Brain pericyte (primary cell): ENCODE results near the gene RNASE2.
"Not testable (repeated sequence)": the region's sequence is repeated elsewhere in the genome, so short reads cannot be mapped to it uniquely, and the experiment has no call there.

Source experiments
- DNase-seq: peaks from one replicate; pipeline ENCODE4 v3.0.0-alpha.2; 2012; ENCODE audit warnings: low read depth, low spot score

The RNASE2 gene

DNA sequence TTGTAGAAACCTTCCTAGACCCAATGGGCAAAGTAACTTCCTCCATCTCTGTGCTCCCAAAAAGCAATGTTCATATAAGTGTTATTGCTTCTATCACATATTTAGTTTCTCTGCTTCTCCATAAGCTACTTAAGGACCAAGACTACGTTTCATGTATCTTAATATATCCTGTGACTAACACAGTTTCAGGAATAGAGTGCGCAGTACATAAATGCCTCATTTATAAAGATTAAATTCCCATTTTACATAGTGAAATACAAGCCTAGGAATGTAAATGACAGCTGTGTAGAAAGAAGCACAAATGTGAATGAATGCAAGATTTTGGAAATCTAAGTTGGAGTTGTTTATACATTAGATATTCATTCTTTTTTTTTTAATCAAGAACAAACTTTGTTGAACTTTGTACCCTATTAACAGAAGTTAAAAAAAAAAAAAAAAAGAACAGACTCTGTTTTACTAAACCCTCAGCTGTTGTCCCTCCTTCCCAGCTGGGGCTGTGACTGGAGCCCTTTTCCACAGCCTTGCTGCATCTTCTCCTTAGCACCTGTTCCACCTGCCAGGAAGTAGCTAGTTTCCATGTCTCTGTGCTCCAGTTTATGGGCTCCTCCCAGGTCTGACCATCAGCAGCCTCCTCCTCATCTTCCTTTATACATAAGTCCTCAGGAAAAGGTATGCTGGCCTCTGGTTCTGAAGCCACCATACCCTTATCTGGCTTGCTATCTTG lies 27.5 kb downstream of the RNASE2 start:
- DNase-seq, result no peak

DNA sequence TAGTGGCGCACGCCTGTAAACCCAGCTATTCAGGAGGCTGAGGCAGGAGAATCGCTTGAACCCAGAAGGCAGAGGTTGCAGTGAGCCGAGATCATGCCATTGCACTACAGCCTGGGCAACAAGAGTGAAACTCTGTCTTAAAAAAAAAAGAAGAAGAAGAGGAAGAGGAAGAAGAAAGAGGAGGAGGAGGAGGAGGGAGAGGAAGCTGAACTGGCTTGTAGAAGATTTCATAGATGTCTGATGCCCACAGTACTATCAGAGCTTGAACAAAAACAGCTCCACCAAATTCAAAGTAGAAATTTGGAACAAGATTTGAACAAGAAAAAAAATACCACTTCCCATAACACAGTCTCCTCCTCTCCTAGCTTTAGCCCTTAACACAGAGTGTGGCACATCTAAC lies 30.4 kb downstream of the RNASE2 start:
- not testable (repeated sequence) for DNase-seq

DNA sequence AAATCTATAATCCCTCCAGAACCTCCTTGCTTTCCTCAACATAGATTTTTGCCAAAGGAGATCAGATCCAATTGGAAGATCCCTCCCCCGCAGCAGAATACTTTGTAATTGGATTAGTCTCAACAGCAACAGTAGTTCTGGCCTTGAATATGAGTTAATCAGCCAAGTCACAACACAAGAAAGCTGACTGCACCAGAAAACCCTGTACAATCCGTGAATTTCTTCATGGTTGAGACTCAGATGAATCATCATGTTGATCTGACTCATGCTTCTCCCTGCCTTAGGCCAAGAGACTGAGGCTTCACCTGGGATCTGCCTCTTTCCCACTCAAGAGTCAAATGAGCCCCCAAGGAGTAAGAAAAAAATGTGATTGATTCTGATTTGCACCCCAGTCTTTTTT lies 31.5 kb downstream of the RNASE2 start:
- DNase-seq, result peak; percentile 46

DNA sequence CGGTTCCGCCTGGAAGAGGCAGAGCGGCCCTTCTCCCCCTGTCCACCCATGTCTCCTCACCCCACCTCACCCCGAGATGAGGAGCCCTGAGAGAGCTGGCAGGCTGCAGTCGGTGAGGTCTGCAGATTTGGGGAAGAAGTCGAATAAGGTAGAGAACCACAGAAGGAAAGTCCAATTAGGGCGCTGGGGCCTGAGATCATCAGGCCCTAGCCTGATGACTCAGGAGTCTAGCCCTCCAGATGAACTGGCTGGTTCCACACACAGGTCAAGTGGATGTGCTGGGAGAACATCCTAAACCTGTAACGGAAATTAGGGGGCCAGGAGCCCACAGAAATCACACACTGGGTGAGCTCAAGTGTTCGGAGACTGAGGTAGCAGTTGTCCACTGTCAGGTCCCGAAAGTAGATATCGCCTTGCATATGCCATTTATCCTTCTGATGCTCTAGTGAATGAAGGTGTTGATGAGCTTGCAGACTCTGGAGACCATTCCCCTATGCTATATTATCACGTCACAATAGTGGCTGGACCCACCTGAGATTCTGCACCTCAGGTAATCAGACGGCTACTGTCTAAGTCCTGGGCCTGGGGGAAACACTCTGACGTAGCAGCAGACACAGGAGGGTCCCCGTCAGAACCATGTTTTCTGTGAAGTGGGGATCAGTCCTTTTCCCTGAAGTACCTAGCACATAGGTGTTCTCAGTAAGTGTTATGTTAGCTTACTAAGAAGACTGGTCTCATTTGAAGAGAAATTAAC lies 33.6 kb downstream of the RNASE2 start:
- no peak for DNase-seq

DNA sequence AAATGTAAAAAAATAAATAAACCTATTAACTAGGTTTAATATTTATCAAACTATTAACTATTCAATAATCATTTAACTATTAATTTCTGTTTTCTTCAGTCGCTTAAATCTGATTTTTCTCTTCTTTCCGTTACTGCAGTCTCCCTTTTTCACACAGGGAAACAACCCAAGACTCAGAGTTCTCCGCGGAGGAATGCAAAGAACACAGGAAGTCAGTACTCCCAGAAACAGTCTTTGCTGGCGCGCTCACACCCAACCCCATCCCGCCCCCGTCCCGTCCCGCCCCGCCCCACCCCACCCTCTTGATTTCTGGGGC lies 34.1 kb downstream of the RNASE2 start:
- no peak for DNase-seq

DNA sequence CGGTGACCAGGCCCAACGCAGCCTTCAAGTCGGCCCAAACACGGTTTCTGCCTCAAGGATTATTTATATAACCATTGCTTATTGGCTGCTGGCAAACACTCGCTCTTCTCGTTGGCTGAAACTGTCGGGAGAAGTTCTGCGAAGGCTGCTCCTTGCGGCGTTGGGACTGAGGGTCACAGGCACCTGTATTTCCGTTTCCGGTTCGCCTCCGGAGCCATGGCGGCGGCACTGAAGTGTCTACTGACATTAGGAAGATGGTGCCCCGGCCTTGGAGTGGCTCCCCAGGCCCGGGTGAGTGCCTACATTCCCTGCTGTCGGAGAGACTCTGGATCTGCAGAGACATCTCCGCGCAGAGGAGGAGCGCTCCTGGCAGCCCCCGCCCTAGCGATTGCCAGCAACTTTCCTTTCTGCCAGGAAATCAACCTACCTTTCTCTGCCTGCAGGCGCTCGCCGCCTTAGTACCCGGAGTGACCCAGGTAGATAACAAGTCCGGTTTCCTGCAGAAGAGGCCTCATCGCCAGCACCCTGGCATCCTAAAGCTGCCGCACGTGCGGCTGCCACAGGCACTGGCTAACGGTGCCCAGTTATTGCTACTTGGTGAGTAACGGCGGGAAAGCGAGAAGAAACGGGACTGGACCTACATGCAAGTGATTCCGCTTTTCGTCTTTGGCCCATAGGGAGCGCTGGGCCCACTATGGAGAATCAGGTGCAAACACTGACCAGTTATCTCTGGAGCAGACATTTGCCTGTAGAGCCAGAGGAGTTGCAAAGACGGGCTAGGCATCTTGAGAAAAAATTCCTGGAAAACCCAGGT lies 34.7 kb downstream of the RNASE2 start, which contains the start of gene METTL17:
Gene METTL17 (plus strand): TSS at position 194 of the 814 bp plus-strand sequence. CDS start 23 bp downstream, at position 217.
- DNase-seq, result peak; percentile 88

DNA sequence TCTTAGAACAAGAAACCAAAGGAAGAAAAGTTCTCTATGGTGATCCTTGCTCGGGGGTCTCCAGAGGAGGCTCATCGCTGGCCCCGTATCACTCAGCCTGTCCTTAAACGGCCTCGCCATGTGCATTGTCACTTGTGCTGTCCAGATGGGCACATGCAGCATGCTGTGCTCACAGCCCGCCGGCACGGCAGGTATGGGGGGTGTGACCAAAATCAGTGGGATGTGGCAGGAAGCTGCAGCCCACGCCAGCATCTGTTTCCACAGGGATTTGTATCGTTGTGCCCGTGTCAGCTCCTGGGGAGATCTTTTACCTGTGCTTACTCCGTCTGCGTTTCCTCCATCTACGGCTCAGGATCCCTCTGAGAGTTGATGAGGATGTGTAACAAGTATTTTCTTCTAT lies 41.2 kb downstream of the RNASE2 start:
- DNase-seq, result no peak

DNA sequence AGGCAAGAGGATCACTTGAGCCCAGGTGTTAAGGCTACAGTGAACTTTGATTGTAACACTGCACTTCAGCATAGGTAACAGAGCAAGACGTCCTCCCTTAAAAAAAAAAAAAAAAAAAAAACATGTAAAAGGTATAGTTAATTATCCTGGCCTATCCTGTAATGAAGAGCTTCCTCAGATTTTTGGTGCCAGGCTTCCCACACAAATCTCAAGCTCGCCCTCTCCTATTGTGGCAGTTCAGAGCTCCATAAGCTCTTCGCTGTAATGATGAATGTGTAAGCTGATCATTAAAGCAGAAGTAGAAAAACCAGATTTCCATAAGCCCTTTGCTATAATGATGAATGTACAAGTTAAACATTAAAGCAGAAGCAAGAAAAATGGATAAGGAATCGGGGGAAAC lies 41.8 kb downstream of the RNASE2 start:
- DNase-seq, result no peak

DNA sequence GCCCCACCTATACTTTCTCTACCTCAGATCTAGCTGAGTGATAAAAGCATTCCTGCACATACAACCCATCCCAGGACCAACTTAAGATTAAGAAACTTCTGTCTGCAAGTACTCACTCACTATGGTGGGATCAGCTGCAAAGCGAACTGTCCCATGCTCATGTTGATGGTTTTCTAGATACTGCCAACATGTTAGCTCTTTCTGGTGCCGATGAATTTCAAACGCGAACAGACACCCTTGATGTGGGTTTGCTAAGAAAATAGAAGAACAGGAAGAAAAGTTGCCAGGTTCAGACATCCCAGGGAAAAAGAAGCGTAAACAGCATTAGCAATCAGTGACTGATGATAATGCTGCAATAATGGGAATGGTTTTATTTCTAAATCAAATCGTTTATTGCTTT lies 42.3 kb downstream of the RNASE2 start:
- no peak for DNase-seq

DNA sequence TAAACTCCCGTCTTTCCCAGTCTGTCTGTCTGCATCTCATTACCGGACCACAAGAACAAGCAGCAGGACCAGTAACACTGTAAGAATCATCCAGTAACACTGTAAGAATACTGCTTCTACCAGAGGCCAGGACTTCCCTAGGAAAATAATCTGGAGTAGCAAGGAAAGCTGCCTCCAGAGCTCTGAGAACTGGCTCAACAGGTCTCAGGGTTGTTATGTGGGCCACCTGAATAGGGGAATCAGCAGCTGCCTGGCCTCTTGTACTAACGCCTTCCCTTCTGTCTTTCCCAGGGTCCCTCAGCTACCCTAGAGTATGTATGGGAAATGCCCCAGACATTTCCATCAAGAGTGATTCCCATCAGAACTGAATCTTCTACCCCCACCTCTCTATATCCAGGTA lies 42.9 kb downstream of the RNASE2 start:
- DNase-seq, result no peak

DNA sequence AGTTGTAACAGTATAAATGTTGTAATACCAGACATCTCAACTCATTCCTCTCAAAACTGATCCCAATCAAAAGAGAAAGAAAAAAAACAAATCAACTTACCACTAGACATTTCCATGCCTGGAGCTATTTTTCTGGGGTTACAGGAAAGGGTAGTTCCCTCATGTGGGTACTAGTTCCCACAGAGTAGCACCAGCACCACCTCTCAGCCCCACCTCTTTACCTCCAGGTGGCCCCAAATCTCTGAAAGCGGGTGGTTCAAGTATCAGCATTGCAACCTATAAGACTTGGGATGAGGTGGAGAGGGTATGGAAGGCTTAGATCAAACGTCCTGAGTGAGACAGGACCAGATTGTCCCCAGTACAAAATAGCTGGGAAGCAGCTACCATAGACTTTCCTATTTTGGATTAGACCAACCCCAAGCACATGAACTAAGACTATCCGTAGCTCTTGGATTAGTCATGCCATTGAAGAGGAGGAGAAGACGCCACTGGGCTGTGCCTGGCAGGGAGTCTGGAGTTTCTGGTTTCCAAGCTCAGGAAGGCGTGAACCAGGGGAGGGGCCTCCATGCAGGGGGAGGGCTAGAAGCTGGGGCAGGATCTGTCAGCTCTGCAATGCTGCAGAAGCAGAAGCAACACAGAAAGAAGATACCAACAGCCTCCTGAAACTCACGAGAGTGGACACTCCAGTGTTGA lies 43.5 kb downstream of the RNASE2 start, which contains the start of gene SLC39A2:
Gene SLC39A2 (plus strand): TSS at position 620 of the 693 bp plus-strand sequence. CDS start 154 bp downstream, outside the sequence.
- no peak for DNase-seq

DNA sequence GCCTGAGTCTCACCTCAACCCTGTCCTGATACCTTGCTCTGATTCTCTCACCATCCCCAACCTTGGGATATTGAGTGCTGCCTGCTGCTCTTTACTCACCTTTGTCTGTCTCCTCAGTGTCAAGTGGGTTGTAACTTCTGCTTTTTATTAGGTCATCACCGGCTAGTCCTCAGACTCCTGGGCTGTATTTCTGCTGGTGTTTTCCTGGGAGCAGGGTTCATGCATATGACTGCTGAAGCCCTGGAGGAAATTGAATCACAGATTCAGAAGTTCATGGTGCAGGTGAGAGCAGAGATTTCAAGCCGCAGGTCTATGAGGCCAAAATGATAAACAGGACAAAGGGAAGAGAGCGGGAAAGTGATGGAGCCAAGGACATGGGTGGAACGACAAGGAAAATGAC lies 44.3 kb downstream of the RNASE2 start:
- no peak for DNase-seq

DNA sequence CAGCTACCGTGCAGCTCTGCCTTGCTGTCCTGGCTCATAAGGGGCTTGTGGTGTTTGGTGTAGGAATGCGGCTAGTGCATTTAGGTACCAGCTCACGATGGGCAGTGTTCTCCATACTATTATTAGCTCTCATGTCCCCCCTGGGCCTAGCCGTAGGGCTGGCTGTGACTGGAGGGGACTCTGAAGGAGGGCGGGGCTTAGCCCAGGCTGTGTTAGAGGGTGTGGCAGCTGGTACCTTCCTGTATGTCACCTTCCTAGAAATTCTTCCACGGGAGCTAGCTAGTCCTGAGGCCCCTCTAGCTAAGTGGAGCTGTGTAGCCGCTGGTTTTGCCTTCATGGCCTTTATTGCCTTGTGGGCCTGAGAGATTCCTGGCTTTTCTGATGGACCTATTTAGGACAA lies 45.9 kb downstream of the RNASE2 start:
- DNase-seq, result no peak

DNA sequence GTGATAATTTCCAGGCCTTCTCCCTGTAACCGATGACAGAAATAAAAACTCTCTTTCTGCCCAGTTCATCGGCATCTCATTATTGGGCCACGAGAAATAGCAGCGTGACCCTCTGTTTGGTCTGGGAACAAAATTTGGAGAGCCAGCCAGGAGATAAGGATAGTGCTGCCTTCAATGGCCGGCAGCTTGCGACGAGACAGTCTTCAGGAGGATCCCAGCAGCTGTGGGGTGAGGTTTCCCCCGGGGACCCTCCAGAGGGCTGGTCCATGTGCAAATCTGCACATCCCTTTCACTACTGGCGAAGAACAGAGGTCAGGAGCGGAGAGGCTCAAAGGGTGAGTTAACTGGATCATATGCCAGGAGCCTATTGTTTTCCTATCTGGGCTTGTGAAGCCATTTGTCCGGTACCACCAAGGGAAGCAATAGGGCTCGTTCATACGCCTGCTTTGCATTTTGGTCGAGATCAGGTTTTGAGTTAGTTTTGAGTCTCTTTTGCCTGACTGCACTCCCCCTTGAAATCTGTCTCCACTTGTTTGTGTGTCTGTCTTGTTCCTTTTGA lies 48.6 kb downstream of the RNASE2 start:
- DNase-seq, result no peak
